ENCODE results near the gene LRRC27.

DNA sequence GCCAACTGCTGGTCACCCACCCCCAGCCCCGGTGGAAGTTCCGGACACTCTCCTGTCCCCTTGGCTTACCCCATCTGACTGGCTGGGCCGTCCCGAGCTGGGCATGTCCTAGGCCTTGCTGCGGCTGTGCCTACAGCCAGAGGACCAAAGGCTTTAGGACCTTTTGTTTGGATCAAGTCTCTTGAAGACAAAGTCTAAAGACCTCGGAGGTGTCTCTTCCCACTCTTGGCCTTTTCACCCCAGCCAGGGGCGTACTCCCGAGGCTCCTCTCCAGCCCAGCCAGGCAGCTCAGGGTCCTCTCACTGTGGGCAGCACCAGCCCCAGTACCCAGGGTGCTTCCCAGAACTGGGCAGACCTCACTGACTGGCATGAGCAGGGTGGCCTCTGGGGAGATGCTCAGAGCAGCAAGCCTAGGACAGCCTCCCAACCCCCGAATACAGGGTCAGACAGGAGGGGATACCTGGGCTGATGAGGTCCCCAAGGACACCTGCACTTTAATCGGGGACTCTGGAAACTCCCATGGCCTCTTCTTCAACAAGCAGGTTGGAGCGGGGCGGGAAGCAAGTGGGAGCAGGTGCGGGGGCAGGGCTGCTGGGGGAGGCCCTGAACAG is 62.3 kb downstream of the LRRC27 start:
- no peak for TF ChIP-seq EGR1 (IDR thresholded peaks at IDR 0.05)
- TF ChIP-seq TEAD4 (IDR thresholded peaks at IDR 0.05), result no peak
- TF ChIP-seq NFIC (IDR thresholded peaks at IDR 0.05), result no peak
- TF ChIP-seq EP300 (IDR thresholded peaks at IDR 0.05; ENCODE audit: borderline replicate concordance), result no peak
- TF ChIP-seq RAD21 (IDR thresholded peaks at IDR 0.05; ENCODE audit: low read depth), result no peak
- TF ChIP-seq TAF1 (IDR thresholded peaks at IDR 0.05; ENCODE audit: low read depth), result no peak
- TF ChIP-seq FOXM1 (IDR thresholded peaks at IDR 0.05; ENCODE audit: borderline replicate concordance, low read depth), result no peak
- TF ChIP-seq CEBPB (IDR thresholded peaks at IDR 0.05), result no peak
